ENCODE measurements around the gene EN2.

EN2 gene

DNA sequence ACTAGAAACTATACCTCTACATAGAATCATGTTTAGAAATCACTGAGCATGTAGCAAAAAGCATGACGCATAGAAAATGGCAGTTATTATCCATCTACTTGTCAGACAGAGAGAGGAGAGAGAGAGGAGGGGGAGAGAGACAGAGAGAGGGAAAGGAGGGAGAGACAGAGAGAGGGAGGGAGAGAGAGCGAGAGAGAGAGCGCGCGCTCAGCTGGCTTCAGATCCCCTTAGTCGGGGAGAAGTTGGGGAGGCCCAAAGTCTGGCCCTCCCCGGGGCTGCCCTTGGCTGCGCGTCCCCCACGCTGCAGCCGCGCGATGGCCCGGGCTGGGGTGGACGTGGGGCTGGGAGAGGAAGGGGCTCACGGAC, 51.4 kb downstream of the EN2 start:
- ChIA-PET POLR2A (interaction anchor here (1.4 to 2.0 kb wide), 4 partner anchors 10 to 53 kb away, joined by 5 to 6 read pairs (median 5); no protein-coding TSS in a partner anchor), CTCF (interaction anchor here (0.6 kb wide), 1 partner anchor 26 kb away, joined by 3 read pairs; no protein-coding TSS in a partner anchor)
- TF ChIP-seq L3MBTL2 (conservative IDR thresholded peaks at IDR 0.05) = 0 out of 2 replicates have a peak, but pooled peaks have one; percentile 48
- TF ChIP-seq NFRKB (IDR thresholded peaks at IDR 0.05) = no peak
- TF ChIP-seq PKNOX1 (IDR thresholded peaks at IDR 0.05) = peak; percentile 77
- TF ChIP-seq CTBP1 (IDR thresholded peaks at IDR 0.05; ENCODE audit: borderline replicate concordance) = peak; percentile 38; the same call in 1 of the 2 replicates
- no peak for DNase-seq (ENCODE audit: extremely low spot score)

- TF ChIP-seq LEF1 (IDR thresholded peaks at IDR 0.05; ENCODE audit: borderline replicate concordance) (0 out of 2 replicates have a peak, but pooled peaks have one; percentile 37), PKNOX1 (IDR thresholded peaks at IDR 0.05) (no peak), CTBP1 (IDR thresholded peaks at IDR 0.05; ENCODE audit: borderline replicate concordance) (0 out of 2 replicates have a peak, but pooled peaks have one; percentile 3)
- peak; percentile 76 for DNase-seq (ENCODE audit: extremely low spot score)
- CTCF ChIA-PET = interaction anchor here (0.6 to 0.9 kb wide), 3 partner anchors 11 to 39 kb away, joined by 3 to 4 read pairs (median 3); no protein-coding TSS in a partner anchor
- POLR2A ChIA-PET = interaction anchor here (0.8 to 2.0 kb wide), 6 partner anchors 10 to 53 kb away, joined by 3 to 6 read pairs (median 5); no protein-coding TSS in a partner anchor
These were observed 52.0 kb downstream of the EN2 start for GRCh38 chr7:155509725-155510551.

- no peak for DNase-seq (ENCODE audit: extremely low spot score)
- TF ChIP-seq ARNT (IDR thresholded peaks at IDR 0.05) (no peak), FOXA1 (IDR thresholded peaks at IDR 0.05) (no peak), FOXK2 (IDR thresholded peaks at IDR 0.05) (no peak), PKNOX1 (IDR thresholded peaks at IDR 0.05) (no peak), SUZ12 (IDR thresholded peaks at IDR 0.05) (no peak), FOXM1 (IDR thresholded peaks at IDR 0.05; ENCODE audit: borderline replicate concordance) (no peak), ZNF384 (IDR thresholded peaks at IDR 0.05) (no peak), BHLHE40 (IDR thresholded peaks at IDR 0.05; ENCODE audit: borderline replicate concordance) (no peak), HDGF (IDR thresholded peaks at IDR 0.05; ENCODE audit: borderline replicate concordance) (no peak), LEF1 (IDR thresholded peaks at IDR 0.05; ENCODE audit: borderline replicate concordance) (no peak), SP1 (IDR thresholded peaks at IDR 0.05) (no peak), NFRKB (IDR thresholded peaks at IDR 0.05) (no peak), ELF4 (IDR thresholded peaks at IDR 0.05) (no peak), TARDBP (IDR thresholded peaks at IDR 0.05) (no peak), L3MBTL2 (conservative IDR thresholded peaks at IDR 0.05) (no peak), CTBP1 (IDR thresholded peaks at IDR 0.05; ENCODE audit: borderline replicate concordance) (no peak)
- ChIA-PET POLR2A (interaction anchor here (0.8 to 2.0 kb wide), 3 partner anchors 9 to 54 kb away, joined by 3 to 6 read pairs (median 5); no protein-coding TSS in a partner anchor), CTCF (interaction anchor here (0.6 to 0.7 kb wide), 2 partner anchors 13 to 33 kb away, joined by 3 read pairs; no protein-coding TSS in a partner anchor)
These were observed 53.2 kb downstream of the EN2 start for GRCh38 chr7:155510975-155511701.

GRCh38 chr7:155511702-155511996, 53.7 kb downstream of the EN2 start:
- CTCF ChIA-PET = no interaction called here
- POLR2A ChIA-PET = no interaction called here
- no peak for DNase-seq (ENCODE audit: extremely low spot score)
- TF ChIP-seq ZNF384 (IDR thresholded peaks at IDR 0.05) = no peak
- TF ChIP-seq NFRKB (IDR thresholded peaks at IDR 0.05) = no peak
- no peak for TF ChIP-seq L3MBTL2 (conservative IDR thresholded peaks at IDR 0.05)
- TF ChIP-seq HDGF (IDR thresholded peaks at IDR 0.05; ENCODE audit: borderline replicate concordance) = no peak
- TF ChIP-seq FOXA1 (IDR thresholded peaks at IDR 0.05) = no peak
- no peak for TF ChIP-seq LEF1 (IDR thresholded peaks at IDR 0.05; ENCODE audit: borderline replicate concordance)
- no peak for TF ChIP-seq SP1 (IDR thresholded peaks at IDR 0.05)
- no peak for TF ChIP-seq ARNT (IDR thresholded peaks at IDR 0.05)
- TF ChIP-seq TARDBP (IDR thresholded peaks at IDR 0.05) = no peak
- TF ChIP-seq CTBP1 (IDR thresholded peaks at IDR 0.05; ENCODE audit: borderline replicate concordance) = no peak
- TF ChIP-seq SUZ12 (IDR thresholded peaks at IDR 0.05) = no peak
- TF ChIP-seq FOXM1 (IDR thresholded peaks at IDR 0.05; ENCODE audit: borderline replicate concordance) = no peak
- no peak for TF ChIP-seq FOXK2 (IDR thresholded peaks at IDR 0.05)
- TF ChIP-seq BHLHE40 (IDR thresholded peaks at IDR 0.05; ENCODE audit: borderline replicate concordance) = no peak
- no peak for TF ChIP-seq ELF4 (IDR thresholded peaks at IDR 0.05)
- TF ChIP-seq PKNOX1 (IDR thresholded peaks at IDR 0.05) = no peak

DNA sequence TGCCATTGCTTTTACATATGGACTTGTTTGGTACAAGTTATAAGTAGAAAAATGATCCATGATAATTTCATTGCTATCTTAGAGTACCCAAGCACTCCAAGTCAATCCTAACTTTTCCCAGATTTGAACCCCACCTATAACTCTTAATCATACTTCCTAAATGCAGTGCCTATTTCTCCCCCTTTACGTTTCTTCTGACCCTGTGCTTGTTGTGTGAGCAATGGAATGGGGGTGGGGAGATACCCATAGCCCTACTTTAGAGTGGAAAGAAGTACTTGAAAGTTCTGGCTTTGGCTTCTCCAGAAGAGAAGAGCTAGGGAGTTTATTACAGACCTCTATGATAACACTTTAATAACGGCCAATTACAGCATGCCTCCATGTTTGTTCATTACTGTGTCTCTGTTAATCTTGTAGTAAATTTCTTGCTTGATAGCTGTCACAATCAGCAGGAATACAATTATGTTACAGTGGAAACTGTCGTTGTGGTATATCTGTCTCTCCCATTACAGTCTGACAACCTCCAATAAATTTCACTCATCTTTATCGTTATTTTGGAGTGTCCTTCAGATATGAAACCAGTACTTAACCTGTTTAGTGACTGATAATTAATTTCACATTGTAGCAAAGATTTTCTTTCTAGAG, 54.4 kb downstream of the EN2 start:
- ChIA-PET CTCF (interaction anchor here (0.5 to 1.7 kb wide), 2 partner anchors 10 to 100 kb away, joined by 3 read pairs; no protein-coding TSS in a partner anchor), POLR2A (interaction anchor here (1.1 kb wide), 2 partner anchors 55 to 56 kb away, joined by 3 read pairs; partner anchors contain the start of gene EN2)
- TF ChIP-seq SP1 (IDR thresholded peaks at IDR 0.05) = no peak
- peak; percentile 29; the same call in 1 of the 2 replicates for TF ChIP-seq CTBP1 (IDR thresholded peaks at IDR 0.05; ENCODE audit: borderline replicate concordance)
- peak; percentile 75 for TF ChIP-seq PKNOX1 (IDR thresholded peaks at IDR 0.05)
- no peak for TF ChIP-seq FOXK2 (IDR thresholded peaks at IDR 0.05)
- TF ChIP-seq LEF1 (IDR thresholded peaks at IDR 0.05; ENCODE audit: borderline replicate concordance) = no peak
- DNase-seq (ENCODE audit: extremely low spot score) = no peak
